B cell (primary cell): Measurements from ENCODE around the gene BST1.

Source experiments
- CTCF ChIP-seq: fragments of 200-600 bp; IDR thresholded peaks from one replicate; pipeline ENCODE4 v1.8.0; 2022; ENCODE audit warnings: antibody characterized with exemption, mild to moderate bottlenecking
- EZH2 ChIP-seq: IDR thresholded peaks from 2 replicates; pipeline ENCODE4 v1.6.1; 2012; ENCODE audit warnings: borderline replicate concordance, low read depth, mild to moderate bottlenecking, moderate library complexity, low read length; ENCODE audit not compliant: insufficient read depth, poor library complexity, severe bottlenecking

- TF ChIP-seq CTCF (no peak), EZH2 (no peak)
Measured at GRCh38 chr4:15758294-15758693, 55.4 kb downstream of the BST1 start.
